Measurements from ENCODE around the gene SYNE2. TPM values are rescaled to one million over a fixed set of nuclear protein-coding genes. Genes with fewer than 3 reads are reported as not detected.
"Not testable (repeated sequence)": the region's sequence is repeated elsewhere in the genome, so short reads cannot be mapped to it uniquely, and the experiment has no call there.

The SYNE2 gene
- total RNA-seq, 2 experiments from 2014 or later: 69.3 to 143 TPM

GRCh38 chr14:64043296-64043695, 190.5 kb downstream of the SYNE2 start:
- H3K4me3 Mint-ChIP-seq; H3K4me1 Mint-ChIP-seq; H3K27me3 Mint-ChIP-seq; ATAC-seq; DNase-seq; CTCF ChIA-PET; H3K27ac Mint-ChIP-seq; H3K9me3 Mint-ChIP-seq (ENCODE audit: low read depth): not testable (repeated sequence)
- peaks cover 43% of the 10 kb centered on the region for H3K36me3 Mint-ChIP-seq

- H3K9me3 Mint-ChIP-seq (ENCODE audit: low read depth): peaks cover 4% of the 10 kb centered on the region
- peaks cover 37% of the 10 kb centered on the region for H3K36me3 Mint-ChIP-seq
- no peak overlapping the region for H3K4me3 Mint-ChIP-seq
- no peaks in the 10 kb centered on the region for H3K4me1 Mint-ChIP-seq
- no peaks in the 10 kb centered on the region for H3K27me3 Mint-ChIP-seq
- DNase-seq (no peak), ATAC-seq (no peak)
- H3K27ac Mint-ChIP-seq: no peak overlapping the region
- CTCF ChIA-PET: no interaction called here
These were observed 192.3 kb downstream of the SYNE2 start for GRCh38 chr14:64045091-64045490.

- CTCF ChIA-PET: interaction anchor here (1.0 kb wide), 1 partner anchor 228 kb away, joined by 3 read pairs; no protein-coding TSS in a partner anchor
- Mint-ChIP-seq H3K36me3 (peaks cover 34% of the 10 kb centered on the region), H3K27me3 (no peaks in the 10 kb centered on the region), H3K9me3 (ENCODE audit: low read depth) (no peaks in the 10 kb centered on the region), H3K27ac (no peak overlapping the region), H3K4me3 (no peak overlapping the region), H3K4me1 (no peaks in the 10 kb centered on the region)
- ATAC-seq (no peak), DNase-seq (no peak)
These were observed 197.0 kb downstream of the SYNE2 start for GRCh38 chr14:64049616-64050381.

- Mint-ChIP-seq H3K9me3 (ENCODE audit: low read depth) (no peaks in the 10 kb centered on the region), H3K36me3 (peaks cover 36% of the 10 kb centered on the region), H3K27me3 (no peaks in the 10 kb centered on the region), H3K27ac (no peak overlapping the region), H3K4me1 (no peaks in the 10 kb centered on the region), H3K4me3 (no peak overlapping the region)
- ATAC-seq: no peak
- CTCF ChIA-PET: no interaction called here
- no peak for DNase-seq
These were observed 201.2 kb downstream of the SYNE2 start for GRCh38 chr14:64053694-64054669.

GRCh38 chr14:64059454-64060198, 206.8 kb downstream of the SYNE2 start:
- CTCF ChIA-PET: no interaction called here
- no peaks in the 10 kb centered on the region for H3K27me3 Mint-ChIP-seq
- peaks cover 2% of the 10 kb centered on the region for H3K4me1 Mint-ChIP-seq
- ATAC-seq: no peak
- no peak overlapping the region for H3K4me3 Mint-ChIP-seq
- peaks cover 26% of the 10 kb centered on the region for H3K36me3 Mint-ChIP-seq
- no peak overlapping the region for H3K27ac Mint-ChIP-seq
- DNase-seq: no peak
- H3K9me3 Mint-ChIP-seq (ENCODE audit: low read depth): no peaks in the 10 kb centered on the region

- Mint-ChIP-seq H3K36me3 (peaks cover 24% of the 10 kb centered on the region), H3K27ac (no peak overlapping the region), H3K27me3 (no peaks in the 10 kb centered on the region), H3K9me3 (ENCODE audit: low read depth) (no peaks in the 10 kb centered on the region), H3K4me3 (no peak overlapping the region), H3K4me1 (peaks cover 2% of the 10 kb centered on the region)
- CTCF ChIA-PET: no interaction called here
- ATAC-seq: no peak
- no peak for DNase-seq
These were observed 207.4 kb downstream of the SYNE2 start for GRCh38 chr14:64060199-64060545.

- DNase-seq (no peak), ATAC-seq (peak; percentile 27)
- Mint-ChIP-seq H3K27me3 (no peaks in the 10 kb centered on the region), H3K27ac (no peak overlapping the region), H3K4me3 (no peak overlapping the region), H3K36me3 (peaks cover 25% of the 10 kb centered on the region), H3K4me1 (peaks cover 2% of the 10 kb centered on the region), H3K9me3 (ENCODE audit: low read depth) (no peaks in the 10 kb centered on the region)
- CTCF ChIA-PET: no interaction called here
These were observed 207.9 kb downstream of the SYNE2 start for GRCh38 chr14:64060648-64061096.

GRCh38 chr14:64061115-64061514, 208.3 kb downstream of the SYNE2 start:
- Mint-ChIP-seq H3K27ac (no peak overlapping the region), H3K27me3 (no peaks in the 10 kb centered on the region), H3K36me3 (peaks cover 25% of the 10 kb centered on the region), H3K9me3 (ENCODE audit: low read depth) (no peaks in the 10 kb centered on the region), H3K4me1 (peaks cover 2% of the 10 kb centered on the region), H3K4me3 (no peak overlapping the region)
- DNase-seq (no peak), ATAC-seq (no peak)
- CTCF ChIA-PET: no interaction called here

GRCh38 chr14:64061706-64062105, 208.9 kb downstream of the SYNE2 start:
- peaks cover 25% of the 10 kb centered on the region for H3K36me3 Mint-ChIP-seq
- peaks cover 2% of the 10 kb centered on the region for H3K4me1 Mint-ChIP-seq
- no peak overlapping the region for H3K4me3 Mint-ChIP-seq
- no peaks in the 10 kb centered on the region for H3K9me3 Mint-ChIP-seq (ENCODE audit: low read depth)
- ATAC-seq: no peak
- no peak overlapping the region for H3K27ac Mint-ChIP-seq
- H3K27me3 Mint-ChIP-seq: no peaks in the 10 kb centered on the region
- DNase-seq: no peak
- CTCF ChIA-PET: interaction anchor here (1.0 kb wide), 1 partner anchor 75 kb away, joined by 4 read pairs; no protein-coding TSS in a partner anchor

- Mint-ChIP-seq H3K27ac (no peak overlapping the region), H3K4me3 (no peak overlapping the region), H3K4me1 (peaks cover 2% of the 10 kb centered on the region), H3K9me3 (ENCODE audit: low read depth) (no peaks in the 10 kb centered on the region), H3K27me3 (no peaks in the 10 kb centered on the region), H3K36me3 (peaks cover 22% of the 10 kb centered on the region)
- DNase-seq: no peak
- ATAC-seq: no peak
- CTCF ChIA-PET: interaction anchor here (1.0 kb wide), 1 partner anchor 76 kb away, joined by 4 read pairs; no protein-coding TSS in a partner anchor
These were observed 209.7 kb downstream of the SYNE2 start for GRCh38 chr14:64062381-64063115.

GRCh38 chr14:64064447-64064846, 211.6 kb downstream of the SYNE2 start:
- H3K4me1 Mint-ChIP-seq: peaks cover under 1% of the 10 kb centered on the region
- CTCF ChIA-PET: interaction anchor here (0.7 kb wide), 1 partner anchor 113 kb away, joined by 3 read pairs; no protein-coding TSS in a partner anchor

GRCh38 chr14:64069634-64070359, 217.0 kb downstream of the SYNE2 start:
- no peak for ATAC-seq
- CTCF ChIA-PET: no interaction called here
- no peak for DNase-seq
- no peak overlapping the region for H3K27ac Mint-ChIP-seq
- peaks cover 27% of the 10 kb centered on the region for H3K36me3 Mint-ChIP-seq
- no peaks in the 10 kb centered on the region for H3K9me3 Mint-ChIP-seq (ENCODE audit: low read depth)
- H3K27me3 Mint-ChIP-seq: no peaks in the 10 kb centered on the region
- H3K4me1 Mint-ChIP-seq: peaks cover under 1% of the 10 kb centered on the region
- H3K4me3 Mint-ChIP-seq: no peak overlapping the region

More at GRCh38 chr14:64064447-64064846, 211.6 kb downstream of the SYNE2 start:
- H3K4me3 Mint-ChIP-seq: no peak overlapping the region
- DNase-seq: no peak
- no peak overlapping the region for H3K27ac Mint-ChIP-seq
- H3K27me3 Mint-ChIP-seq: no peaks in the 10 kb centered on the region
- H3K9me3 Mint-ChIP-seq (ENCODE audit: low read depth): no peaks in the 10 kb centered on the region
- no peak for ATAC-seq
- H3K36me3 Mint-ChIP-seq: peaks cover 16% of the 10 kb centered on the region
